Left lobe of liver (tissue), 2 donors: ENCODE data around the gene APOB. TPM values are rescaled to one million over a fixed set of nuclear protein-coding genes. Genes with fewer than 3 reads are reported as not detected.
"Not testable (repeated sequence)": the region's sequence is repeated elsewhere in the genome, so short reads cannot be mapped to it uniquely, and the experiment has no call there.

Experiments
- ATAC-seq: fragments of 200-7000 bp; cut with Tn5 transposase; one replicate; pipeline ENCODE4 v1.9.1; 2020; ENCODE audit warnings: mild to moderate bottlenecking, moderate library complexity
- DNase-seq: peaks from one replicate; pipeline ENCODE4 v3.0.0-alpha.2; 2020; ENCODE audit warnings: low spot score
- total RNA-seq: library from RNA; stranded (reverse); gene quantifications from one replicate; pipeline ENCODE4 v1.2.1, GENCODE V29; 2021
- donor health status: DM: no; HTN: no; CAD: no; lungs with moderate emphysema.
- donor health status: DM: no; HTN: yes; CAD: no.

APOB gene
- total RNA-seq, 1 donor from 2014 or later = 2,405 TPM

DNA sequence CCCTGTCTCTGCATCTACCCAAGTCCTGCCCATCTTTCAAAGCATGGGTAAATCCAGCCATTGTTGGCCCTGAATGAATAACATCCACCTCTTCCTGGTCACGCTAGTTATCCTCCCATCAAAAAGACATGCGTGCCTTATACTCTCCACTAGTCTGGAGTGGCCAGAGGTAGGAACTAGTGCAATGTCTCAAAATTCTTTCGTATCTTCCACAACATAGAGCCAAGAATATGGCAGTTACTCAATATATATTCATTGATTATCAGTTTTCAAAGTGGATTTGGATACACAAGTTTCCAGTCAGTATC is 8.9 kb downstream of the APOB start:
- ATAC-seq (no peak), DNase-seq (no peak)

DNA sequence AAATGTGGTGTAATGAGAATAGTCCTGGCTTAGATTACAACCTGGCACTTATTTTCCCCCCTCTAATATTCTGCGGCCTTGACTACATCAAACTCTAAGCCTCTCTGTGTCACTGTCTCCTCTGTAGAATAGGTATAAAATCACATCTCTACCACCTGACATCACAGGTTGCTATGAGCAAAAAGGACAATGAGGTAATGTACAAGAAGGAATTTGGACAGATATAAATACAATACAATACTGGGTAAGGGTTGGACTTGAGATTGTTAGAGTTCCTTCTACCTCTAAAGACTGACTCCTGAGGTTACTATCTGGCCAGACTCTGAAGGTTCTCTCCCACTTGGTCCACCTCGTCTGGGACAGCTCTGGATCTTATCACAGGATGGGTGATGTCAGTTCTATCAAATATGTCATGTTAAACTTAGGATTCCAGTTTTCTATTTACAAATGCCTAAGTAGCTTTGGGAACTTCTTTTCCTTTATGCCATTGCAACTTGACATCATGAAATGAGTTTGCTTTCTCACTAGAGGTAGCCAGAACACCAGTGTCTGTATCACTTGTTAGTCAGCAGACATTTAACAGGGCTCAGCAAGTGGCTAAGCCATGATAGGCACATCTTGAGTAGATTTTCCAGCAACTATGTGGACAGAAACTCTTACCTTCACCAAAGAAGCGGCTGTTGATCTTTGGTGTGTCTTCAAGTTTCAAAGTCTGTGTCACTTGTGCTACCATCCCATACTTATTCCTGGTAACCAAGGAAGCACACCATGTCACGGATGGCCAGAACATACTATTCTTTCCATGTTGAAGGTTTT is 9.5 kb downstream of the APOB start:
- DNase-seq (no peak), ATAC-seq (no peak)

DNA sequence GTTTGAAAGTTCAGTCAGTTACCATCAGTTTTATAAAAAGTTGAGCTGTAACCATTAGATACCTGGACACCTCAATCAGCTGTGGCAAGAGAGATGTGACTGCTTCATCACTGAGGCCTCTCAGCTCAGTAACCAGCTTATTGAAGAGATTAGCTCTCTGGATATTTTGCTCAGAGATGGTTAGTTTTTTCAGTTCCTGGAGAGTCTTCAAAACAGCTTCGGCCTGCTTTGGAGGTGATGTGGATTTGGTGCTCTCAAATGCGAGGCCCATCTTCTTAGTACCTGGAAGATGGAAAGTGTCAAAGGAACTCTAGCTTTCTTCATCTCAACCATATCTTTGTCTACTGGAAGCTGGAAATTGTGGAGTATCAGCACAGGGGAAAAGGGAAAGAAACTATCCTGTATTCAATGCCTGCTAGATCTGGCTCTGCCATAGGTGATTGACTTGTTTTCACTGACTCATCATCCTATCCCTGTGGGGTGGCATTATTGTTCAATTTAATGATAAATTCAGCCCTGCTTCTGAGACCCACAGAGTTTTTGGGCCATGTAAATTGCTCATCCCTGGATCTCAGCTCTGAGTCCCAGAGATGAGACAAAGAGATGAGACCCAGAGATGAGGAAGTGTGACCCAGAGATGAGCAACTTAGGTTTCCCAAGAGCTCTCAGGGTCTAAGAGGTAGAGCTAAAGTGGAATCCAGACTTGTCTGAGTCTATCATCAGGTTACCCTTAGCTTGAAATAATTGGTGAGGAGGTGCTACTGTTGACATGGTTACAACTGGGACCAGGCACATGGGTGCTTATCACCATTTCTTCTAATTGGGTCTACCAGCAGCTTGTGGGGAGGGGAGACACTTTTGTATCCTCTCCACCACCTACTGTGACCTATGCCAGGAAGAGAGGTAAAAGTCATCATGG is 10.4 kb downstream of the APOB start:
- ATAC-seq (no peak), DNase-seq (no peak)

DNA sequence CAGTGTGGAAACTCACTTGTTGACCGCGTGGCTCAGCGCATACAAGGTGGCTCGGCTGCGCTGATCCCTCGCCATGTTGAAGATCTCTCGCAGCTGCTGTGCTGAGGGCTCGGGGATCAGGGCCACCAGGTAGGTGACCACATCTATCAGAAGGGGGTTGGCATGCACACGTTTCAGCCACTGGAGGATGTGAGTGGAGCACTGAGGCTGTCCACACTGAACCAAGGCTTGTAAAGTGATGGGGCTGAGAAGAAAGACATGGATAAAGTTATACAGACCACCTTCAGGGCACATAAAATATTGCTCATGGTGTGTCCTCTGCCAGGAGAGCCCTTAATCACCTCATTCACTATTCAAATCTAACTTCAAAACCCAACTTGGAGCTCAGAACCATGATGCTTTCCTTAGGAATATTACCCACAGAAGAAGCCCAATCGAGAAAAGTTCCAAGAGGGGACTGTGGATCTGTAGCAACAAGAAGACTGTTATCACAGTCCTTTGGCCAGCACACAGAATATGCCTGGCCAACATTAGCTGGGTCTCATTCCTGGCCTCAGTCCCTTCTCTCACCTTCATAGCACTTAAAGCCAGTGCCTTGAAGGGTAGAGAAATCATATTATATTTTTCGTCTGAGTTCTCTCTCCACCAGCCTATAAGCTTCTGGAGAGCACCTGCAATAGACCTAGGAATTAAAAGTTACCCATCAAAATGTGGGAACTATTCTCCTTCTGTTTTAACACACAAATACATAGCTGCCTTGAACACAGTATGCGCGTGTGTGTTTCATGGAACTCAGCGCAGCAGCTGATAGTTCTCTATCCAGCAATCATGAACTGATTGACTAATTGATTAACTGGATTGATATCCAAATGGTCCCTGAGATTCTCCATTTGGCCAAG is 11.3 kb downstream of the APOB start:
- ATAC-seq = peak; percentile 3
- no peak for DNase-seq

DNA sequence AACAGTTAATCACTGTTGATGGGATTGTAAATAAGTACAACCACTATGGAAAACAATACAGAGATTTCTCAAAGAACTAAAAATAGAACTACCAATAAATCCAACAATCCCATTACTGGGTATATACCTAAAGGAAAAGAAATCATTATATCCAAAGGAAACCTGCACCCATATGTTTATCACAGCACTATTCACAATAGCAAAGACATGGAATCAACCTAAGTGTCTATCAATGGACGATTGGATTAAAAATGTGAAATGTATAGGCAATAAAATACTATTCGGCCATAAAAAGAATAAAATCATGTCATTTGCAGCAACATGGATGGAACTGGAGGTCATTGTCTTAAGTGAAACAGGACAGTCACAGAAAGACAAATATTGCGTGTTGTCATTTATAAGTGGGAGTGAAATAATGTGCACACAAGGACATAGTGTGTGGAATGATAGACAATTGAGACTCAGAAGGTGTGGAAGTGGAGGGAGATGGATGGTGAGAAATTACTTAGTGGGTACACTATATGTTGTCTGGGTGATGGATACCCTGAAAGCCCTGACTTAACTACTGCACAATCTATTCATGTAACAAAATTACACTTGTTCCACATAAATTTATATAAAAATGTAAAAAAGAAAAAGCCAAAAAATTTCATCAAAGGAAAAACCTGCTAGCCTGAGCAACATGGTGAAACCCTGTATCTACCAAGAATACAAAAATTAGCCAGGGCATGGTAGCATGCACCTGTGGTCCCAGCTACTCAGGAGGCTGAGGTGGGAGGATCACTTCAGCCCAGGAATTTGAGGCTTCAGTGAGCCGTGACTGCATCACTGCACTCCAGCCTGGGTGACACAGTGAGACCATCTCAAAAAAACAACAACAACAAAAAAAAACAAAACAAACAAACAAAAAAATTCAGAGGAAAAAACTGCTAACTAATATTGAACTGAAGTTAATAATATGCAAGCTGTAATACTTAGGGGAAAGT is 12.6 kb downstream of the APOB start:
- no peak for DNase-seq
- ATAC-seq = no peak

DNA sequence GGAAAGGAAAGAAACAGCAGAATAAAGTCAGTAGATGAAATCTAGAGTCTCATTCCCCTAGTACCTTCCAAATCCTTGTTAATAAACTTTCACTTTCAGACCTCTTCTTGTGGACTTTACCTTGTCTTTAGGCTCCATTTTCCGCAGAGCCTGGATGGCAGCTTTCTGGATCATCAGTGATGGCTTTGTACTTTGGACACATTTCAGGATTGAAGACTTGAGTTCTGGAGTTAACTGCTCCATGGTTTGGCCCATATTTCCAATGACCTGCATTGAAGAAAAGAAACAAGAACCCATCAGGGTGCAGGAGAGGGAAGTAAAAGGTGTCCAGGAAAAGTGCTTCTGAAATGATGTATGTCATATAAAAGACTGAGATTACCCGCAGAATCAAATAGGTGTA is 14.4 kb downstream of the APOB start:
- no peak for DNase-seq
- no peak for ATAC-seq

GRCh38 chr2:21028951-21029350 is 14.9 kb downstream of the APOB start:
- ATAC-seq, DNase-seq: not testable (repeated sequence)

GRCh38 chr2:21028021-21028947 is 15.6 kb downstream of the APOB start:
- ATAC-seq = no peak
- DNase-seq = no peak

- DNase-seq = no peak
- peak; percentile 2 for ATAC-seq
Observed at GRCh38 chr2:21026479-21027282, 17.2 kb downstream of the APOB start.

DNA sequence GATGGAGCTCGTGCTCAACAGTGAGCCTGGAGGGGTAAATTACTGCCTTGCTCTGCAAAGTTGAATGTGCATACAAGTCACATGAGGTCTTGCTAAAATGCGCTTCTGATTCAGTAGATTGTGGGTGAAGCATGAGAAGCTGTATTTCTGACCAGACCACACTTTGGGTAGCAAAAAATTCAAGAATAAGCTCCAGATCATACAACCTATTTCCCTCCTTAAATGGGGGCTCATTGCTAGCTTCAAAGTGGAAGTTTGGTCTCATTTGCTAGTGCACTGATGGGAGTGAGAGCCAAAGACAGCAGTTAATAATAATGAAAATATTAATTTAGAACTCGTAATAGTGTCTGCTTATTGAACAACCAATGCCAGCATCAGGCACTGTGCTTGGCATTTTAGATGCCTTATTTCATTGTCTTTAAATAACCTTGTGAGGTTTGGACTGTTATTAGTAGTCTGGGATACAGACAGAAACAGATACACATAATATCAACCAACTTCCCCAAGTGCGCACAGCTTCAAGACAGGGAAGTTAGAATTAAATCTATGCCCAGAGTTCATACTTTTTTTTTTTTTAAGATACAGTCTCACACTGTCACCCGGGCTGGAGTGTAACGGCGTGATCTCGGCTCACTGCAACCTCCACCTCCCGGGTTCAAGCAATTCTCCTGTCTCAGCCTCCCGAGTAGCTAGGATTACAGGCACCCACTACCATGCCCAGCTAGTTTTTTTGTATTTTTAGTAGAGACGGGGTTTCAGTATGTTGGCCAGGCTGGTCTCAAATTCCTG is 18.0 kb downstream of the APOB start:
- DNase-seq (no peak), ATAC-seq (peak; percentile 6)

- peak; percentile 6 for ATAC-seq
- DNase-seq = no peak
Observed at GRCh38 chr2:21024722-21025389, 19.0 kb downstream of the APOB start.

GRCh38 chr2:21024198-21024597 is 19.7 kb downstream of the APOB start:
- DNase-seq (no peak), ATAC-seq (no peak)

DNA sequence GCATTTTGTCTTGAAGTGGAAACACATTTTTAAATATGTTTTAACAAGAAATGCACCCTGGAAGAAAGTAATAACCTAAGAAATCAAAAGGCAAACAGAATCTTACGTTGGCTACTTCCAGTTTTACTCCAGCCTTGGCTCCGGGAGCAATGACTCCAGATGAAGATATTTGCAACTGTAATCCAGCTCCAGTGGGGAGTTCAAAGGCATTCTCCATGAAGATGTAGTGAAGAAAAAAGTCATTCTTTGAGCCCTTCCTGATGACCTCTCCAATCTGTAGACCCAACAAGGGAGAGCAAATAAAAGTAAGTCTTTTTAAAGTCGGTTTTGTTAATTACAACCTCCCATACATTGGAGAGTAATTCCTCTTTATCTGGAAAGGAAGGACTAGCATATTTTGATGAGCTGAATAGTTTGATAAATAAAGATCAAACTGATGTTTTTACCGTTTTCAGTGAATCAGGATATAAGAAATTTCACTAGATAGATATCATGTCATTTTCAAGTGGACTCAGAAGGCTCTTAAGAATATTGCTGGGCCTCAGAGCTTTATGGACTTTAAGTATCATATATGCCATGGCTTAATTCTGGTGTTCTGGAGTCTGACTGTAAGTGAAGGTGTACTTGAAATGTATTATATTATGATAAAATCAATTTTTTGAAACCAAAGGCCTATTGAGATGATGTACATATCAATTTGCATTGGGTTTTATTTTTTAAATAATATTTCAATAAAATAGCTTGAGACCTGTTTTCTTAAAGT is 20.3 kb downstream of the APOB start:
- ATAC-seq (no peak), DNase-seq (no peak)

- no peak for DNase-seq
- ATAC-seq = no peak
Observed at GRCh38 chr2:21022792-21023367, 21.0 kb downstream of the APOB start.

DNA sequence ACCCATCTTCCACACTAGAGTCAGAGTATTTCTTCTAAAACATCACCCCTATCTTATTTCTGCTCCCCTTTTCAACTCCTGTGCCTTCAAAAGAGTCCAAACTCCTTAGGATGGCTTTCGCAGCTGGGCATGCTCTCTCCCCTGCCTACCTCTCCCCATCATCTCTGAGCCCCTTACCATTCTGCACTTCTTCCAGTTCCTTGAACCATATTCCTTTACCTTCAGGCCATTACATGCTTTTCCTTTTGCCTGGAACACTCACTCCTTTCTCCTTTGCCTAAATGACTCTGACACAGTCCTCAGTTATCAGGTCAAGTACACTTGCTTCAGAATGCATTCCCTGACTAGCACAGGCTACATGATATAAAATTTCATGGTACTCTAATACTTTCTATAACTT is 22.4 kb downstream of the APOB start:
- DNase-seq = no peak
- no peak for ATAC-seq
